IMR-90 (cell line): Measurements from ENCODE around the gene VPS52. TPM values are rescaled to one million over a fixed set of nuclear protein-coding genes. Genes with fewer than 3 reads are reported as not detected.

Experiments used
- ATAC-seq: fragments of 200-7000 bp; cut with Tn5 transposase; 2 replicates; pipeline ENCODE4 v1.9.1; 2020; ENCODE audit warnings: low read depth, mild to moderate bottlenecking, moderate library complexity
- BruUV-seq: library from RNA; stranded (reverse); fragments of 400-500 nt; replicated peaks from 2 replicates; lab custom pipeline; 2021; lab: Mats Ljungman, UMichigan
- CTCF ChIA-PET: fragments of 300-600 bp; formaldehyde crosslinking; extraction: SDS; loops from one replicate; lab custom pipeline; 2021; ENCODE audit warnings: antibody characterized with exemption; lab: Yijun Ruan, JAX
- POLR2A ChIA-PET: fragments of 300-600 bp; sonication (Branson Sonifier 250); formaldehyde crosslinking; loops from one replicate; lab custom pipeline; 2022; ENCODE audit warnings: antibody characterized with exemption; ENCODE audit not compliant: unreplicated experiment; lab: Charles Lee
- DNase-seq: peaks from one replicate; pipeline ENCODE4 v3.0.0; 2013
- H2AFZ ChIP-seq: replicated peaks from 2 replicates; pipeline ENCODE3; 2013; ENCODE audit warnings: low read length, mild to moderate bottlenecking; ENCODE audit not compliant: poor library complexity
- H2AK5ac ChIP-seq: 2 replicates; pipeline ENCODE4 v1.6.1; 2013; ENCODE audit warnings: low read depth, low read length, inconsistent platforms
- H2AK9ac ChIP-seq: replicated peaks from 2 replicates; pipeline ENCODE3; 2013; ENCODE audit warnings: mild to moderate bottlenecking, low read depth, low read length, moderate library complexity; ENCODE audit not compliant: poor library complexity
- H2BK120ac ChIP-seq: 2 replicates; pipeline ENCODE4 v1.6.1; 2013; ENCODE audit warnings: low read depth, low read length, inconsistent platforms
- H2BK15ac ChIP-seq: 3 replicates; pipeline ENCODE4 v1.6.1; 2013; ENCODE audit warnings: low read depth, low read length, inconsistent platforms
- H2BK20ac ChIP-seq: 2 replicates; pipeline ENCODE4 v1.6.1; 2013; ENCODE audit warnings: low read depth, mild to moderate bottlenecking, inconsistent platforms, low read length, moderate library complexity
- H2BK5ac ChIP-seq: 2 replicates; pipeline ENCODE4 v1.6.1; 2013; ENCODE audit warnings: mild to moderate bottlenecking, low read depth, low read length, inconsistent platforms; ENCODE audit not compliant: poor library complexity, severe bottlenecking
- H3K14ac ChIP-seq: replicated peaks from 2 replicates; pipeline ENCODE4 v1.6.1; 2013; ENCODE audit warnings: low read depth, low read length, inconsistent platforms
- H3K18ac ChIP-seq: 2 replicates; pipeline ENCODE4 v1.6.1; 2013; ENCODE audit warnings: low read depth, low read length, control low read depth
- H3K23ac ChIP-seq: 2 replicates; pipeline ENCODE4 v1.6.1; 2013; ENCODE audit warnings: low read depth, low read length, inconsistent platforms
- H3K27ac ChIP-seq: 2 replicates; pipeline ENCODE4 v1.5.1; 2013; ENCODE audit warnings: mild to moderate bottlenecking, control low read depth, low read length; ENCODE audit not compliant: insufficient read depth
- H3K27me3 ChIP-seq: 2 replicates; pipeline ENCODE4 v1.6.1; 2013; ENCODE audit warnings: low read length; ENCODE audit not compliant: control insufficient read depth, insufficient read depth
- H3K36me3 ChIP-seq: 2 replicates; pipeline ENCODE4 v1.6.1; 2013; ENCODE audit warnings: low read length, mixed read lengths; ENCODE audit not compliant: control insufficient read depth, insufficient read depth
- H3K4ac ChIP-seq: 2 replicates; pipeline ENCODE4 v1.6.1; 2013; ENCODE audit warnings: low read depth, low read length, inconsistent platforms
- H3K4me1 ChIP-seq: 2 replicates; pipeline ENCODE4 v1.6.1; 2013; ENCODE audit warnings: low read length, mixed read lengths; ENCODE audit not compliant: control insufficient read depth, insufficient read depth
- H3K4me2 ChIP-seq: 2 replicates; pipeline ENCODE4 v1.6.1; 2013; ENCODE audit warnings: low read depth, mild to moderate bottlenecking, control low read depth, low read length, moderate library complexity
- H3K4me3 ChIP-seq: 2 replicates; pipeline ENCODE4 v1.5.1; 2013; ENCODE audit warnings: low read depth, mild to moderate bottlenecking, control low read depth, low read length, moderate library complexity; ENCODE audit not compliant: insufficient read depth
- H3K56ac ChIP-seq: 2 replicates; pipeline ENCODE4 v1.6.1; 2013; ENCODE audit warnings: low read length, inconsistent platforms; ENCODE audit not compliant: insufficient read depth; ENCODE audit errors: extremely low read depth
- H3K79me1 ChIP-seq, 2 experiments: 2 replicates each; pipeline ENCODE4 v1.6.1; 2013; ENCODE audit warnings: low read length in 2 of 2, inconsistent platforms in 1 of 2, low read depth in 1 of 2
- H3K9ac ChIP-seq: 2 replicates; pipeline ENCODE4 v1.6.1; 2013; ENCODE audit warnings: low read depth, low read length, control low read depth
- H3K9me1 ChIP-seq: 2 replicates; pipeline ENCODE4 v1.6.1; 2013; ENCODE audit warnings: low read length, inconsistent platforms; ENCODE audit not compliant: insufficient read depth
- H3K9me3 ChIP-seq: 2 replicates; pipeline ENCODE4 v1.6.1; 2013; ENCODE audit warnings: low read length; ENCODE audit not compliant: control insufficient read depth, insufficient read depth
- H4K20me1 ChIP-seq: 2 replicates; pipeline ENCODE4 v1.6.1; 2013; ENCODE audit warnings: low read length, inconsistent platforms; ENCODE audit not compliant: insufficient read depth
- H4K5ac ChIP-seq: 2 replicates; pipeline ENCODE4 v1.6.1; 2013; ENCODE audit warnings: mild to moderate bottlenecking, low read depth, low read length, control low read depth
- H4K8ac ChIP-seq, 2 experiments: 2 replicates each; pipeline ENCODE4 v1.6.1; 2013; ENCODE audit warnings: low read depth in 2 of 2, low read length in 2 of 2, control low read depth in 1 of 2, inconsistent platforms in 1 of 2
- H4K91ac ChIP-seq: 2 replicates; pipeline ENCODE4 v1.6.1; 2013; ENCODE audit warnings: low read depth, low read length, inconsistent platforms; ENCODE audit not compliant: insufficient read depth
- CEBPB ChIP-seq: IDR thresholded peaks from 2 replicates; pipeline ENCODE4 v1.6.1; 2012; ENCODE audit warnings: low read depth, low read length, improper control_type of control experiment
- CHD1 ChIP-seq: IDR thresholded peaks from 2 replicates; pipeline ENCODE4 v1.6.1; 2012; ENCODE audit warnings: low read depth, low read length, improper control_type of control experiment
- CTCF ChIP-seq: conservative IDR thresholded peaks from 2 replicates; pipeline ENCODE4 v1.5.1; 2012; ENCODE audit warnings: mild to moderate bottlenecking, low read depth, low read length, improper control_type of control experiment
- ELK1 ChIP-seq: fragments of 150-350 bp; IDR thresholded peaks from 2 replicates; pipeline ENCODE4 v1.6.1; 2016; ENCODE audit warnings: low read depth, mild to moderate bottlenecking, low read length, moderate library complexity, borderline replicate concordance
- MXI1 ChIP-seq: IDR thresholded peaks from 2 replicates; pipeline ENCODE4 v1.6.1; 2012; ENCODE audit warnings: low read depth, mild to moderate bottlenecking, low read length, moderate library complexity, borderline replicate concordance
- NFE2L2 ChIP-seq: fragments of 150-350 bp; IDR thresholded peaks from 2 replicates; pipeline ENCODE4 v1.6.1; 2016; ENCODE audit warnings: low read depth, mild to moderate bottlenecking, low read length
- POLR2A ChIP-seq: IDR thresholded peaks from 2 replicates; pipeline ENCODE4 v1.6.1; 2012; ENCODE audit warnings: mild to moderate bottlenecking, low read depth, low read length
- RAD21 ChIP-seq: IDR thresholded peaks from 2 replicates; pipeline ENCODE4 v1.6.1; 2012; ENCODE audit warnings: low read length, improper control_type of control experiment
- RCOR1 ChIP-seq: IDR thresholded peaks from 2 replicates; pipeline ENCODE4 v1.6.1; 2012; ENCODE audit warnings: mild to moderate bottlenecking, low read length, improper control_type of control experiment; ENCODE audit not compliant: insufficient replicate concordance
- RFX5 ChIP-seq: IDR thresholded peaks from 2 replicates; pipeline ENCODE4 v1.8.0; 2012; ENCODE audit warnings: low read depth, mild to moderate bottlenecking, low read length, moderate library complexity
- SMC3 ChIP-seq: fragments of 150-350 bp; IDR thresholded peaks from 2 replicates; pipeline ENCODE4 v1.6.1; 2016; ENCODE audit warnings: low read depth, mild to moderate bottlenecking, antibody characterized with exemption, low read length, moderate library complexity
- USF2 ChIP-seq: fragments of 150-350 bp; IDR thresholded peaks from 2 replicates; pipeline ENCODE4 v1.6.1; 2017; ENCODE audit warnings: mild to moderate bottlenecking, antibody characterized with exemption, low read length, low read depth
- dilution Hi-C: fragments of 300-500 bp; cut with HindIII; formaldehyde crosslinking; loops from one replicate; pipeline ENCODE4 v1.14.3; 2018; ENCODE audit warnings: low sequenced_read_pairs; ENCODE audit not compliant: unreplicated experiment
- in situ Hi-C: fragments of 300-500 bp; cut with MboI; formaldehyde crosslinking; loops from 3 replicates; pipeline ENCODE4 v1.14.3; 2019; ENCODE audit warnings: low sequenced_read_pairs, inconsistent platforms, mixed read lengths
- intact Hi-C: fragments of 100-400 bp; cut with micrococcal nuclease; formaldehyde crosslinking; loops from 2 replicates; pipeline ENCODE4 v1.10.0; 2022
- polyA plus RNA-seq, 3 experiments: library from polyadenylated mRNA; depleted of rRNA; stranded (reverse); fragments of >200 nt; gene quantifications; 2 replicates each; pipeline ENCODE4 v1.2.3, GENCODE V29; 2012; ENCODE audit warnings: low replicate concordance in 1 of 3
- total RNA-seq: library from RNA; depleted of rRNA; stranded (reverse); fragments of >200 nt; gene quantifications from 2 replicates; pipeline ENCODE4 v1.2.3, GENCODE V29; 2012

The VPS52 gene
- total and polyA plus RNA-seq, 2 of the 4 experiments (the other 2 are of a cell fraction), result 29.8 to 54.6 TPM

GRCh38 chr6:33252759-33253158 lies 18.9 kb downstream of the VPS52 start:
- Histone ChIP-seq H2BK120ac (no peak overlapping the region), H2AK9ac (no peak overlapping the region), H3K36me3 (peaks cover 11% of the 10 kb centered on the region; the same call in 1 of the 2 replicates), H4K91ac (no peak overlapping the region), H3K14ac (no peak overlapping the region), H3K9ac (no peak overlapping the region), H4K20me1 (peaks cover 3% of the 10 kb centered on the region; the same call in 1 of the 2 replicates), H3K23ac (no peak overlapping the region), H3K4me2 (no peak overlapping the region), H2BK5ac (no peak overlapping the region), H3K9me1 (peaks cover 11% of the 10 kb centered on the region), H2BK15ac (no peak overlapping the region), H2AK5ac (no peak overlapping the region), H3K4me3 (no peak overlapping the region), H3K27ac (no peak overlapping the region), H4K5ac (no peak overlapping the region), H3K18ac (no peak overlapping the region), H4K8ac (no peak overlapping the region), H3K56ac (no peak overlapping the region), H3K9me3 (no peaks in the 10 kb centered on the region), H2BK20ac (no peak overlapping the region), H2AFZ (no peak overlapping the region), H3K27me3 (no peaks in the 10 kb centered on the region), H3K79me1 (peaks cover 3 to 35% of the 10 kb centered on the region in 2 experiments; a peak in 3 of 4 replicates), H3K4ac (no peak overlapping the region), H3K4me1 (peaks cover 12% of the 10 kb centered on the region)
- in situ Hi-C loops (no loop called here), dilution Hi-C loops (no loop called here), intact Hi-C loops (no loop called here)
- POLR2A ChIA-PET, result no interaction called here
- CTCF ChIA-PET, result no interaction called here
- no TSS peak for BruUV-seq
- ATAC-seq, result no peak
- TF ChIP-seq RCOR1 (no peak), NFE2L2 (no peak), CTCF (no peak), SMC3 (no peak), CEBPB (no peak), POLR2A (no peak), RAD21 (no peak), MXI1 (no peak), RFX5 (no peak), USF2 (no peak), ELK1 (no peak), CHD1 (no peak)
- DNase-seq, result no peak
